Smooth muscle cell (in vitro differentiated cells): ENCODE results near the gene TPRG1. TPM values are rescaled to one million over a fixed set of nuclear protein-coding genes. Genes with fewer than 3 reads are reported as not detected.
A peak's percentile ranks its signal among the peaks of the same experiment; 100 is the strongest.

Source experiments
- DNase-seq: peaks from one replicate; lab custom pipeline; 2025; ENCODE audit not compliant: unreplicated experiment; lab: John Stamatoyannopoulos, UW
- H2AFZ ChIP-seq: fragments of 200-600 bp; sonication (generic); 2 replicates; pipeline ENCODE4 v1.6.0; 2016; ENCODE audit warnings: antibody characterized with exemption, low read depth, mild to moderate bottlenecking
- H3F3A ChIP-seq: fragments of 200-600 bp; sonication (generic); 2 replicates; pipeline ENCODE4 v1.6.0; 2017; ENCODE audit warnings: antibody characterized with exemption, low read depth
- H3K27ac ChIP-seq: fragments of 200-600 bp; sonication (generic); 2 replicates; pipeline ENCODE4 v1.5.1; 2016; ENCODE audit warnings: low read depth, mild to moderate bottlenecking
- H3K27me3 ChIP-seq: fragments of 200-600 bp; sonication (generic); 2 replicates; pipeline ENCODE4 v1.6.1; 2016; ENCODE audit warnings: low read depth, mild to moderate bottlenecking
- H3K36me3 ChIP-seq: fragments of 200-600 bp; sonication (generic); 2 replicates; pipeline ENCODE4 v1.5.1; 2016; ENCODE audit warnings: low read depth
- H3K4me1 ChIP-seq: fragments of 200-600 bp; sonication (generic); 2 replicates; pipeline ENCODE4 v1.5.1; 2016; ENCODE audit warnings: low read depth
- H3K4me2 ChIP-seq: fragments of 200-600 bp; sonication (generic); 2 replicates; pipeline ENCODE4 v1.6.0; 2016; ENCODE audit warnings: mild to moderate bottlenecking
- H3K4me3 ChIP-seq: fragments of 200-600 bp; sonication (generic); 2 replicates; pipeline ENCODE4 v1.5.1; 2016; ENCODE audit warnings: mild to moderate bottlenecking
- H3K79me2 ChIP-seq: fragments of 200-600 bp; sonication (generic); 2 replicates; pipeline ENCODE4 v1.6.0; 2016; ENCODE audit warnings: low read depth, mild to moderate bottlenecking
- H3K9ac ChIP-seq: fragments of 200-600 bp; sonication (generic); 2 replicates; pipeline ENCODE4 v1.6.0; 2016; ENCODE audit warnings: low read depth
- H3K9me3 ChIP-seq: fragments of 200-600 bp; sonication (generic); replicated peaks from 2 replicates; pipeline ENCODE4 v1.5.1; 2016; ENCODE audit warnings: low read depth
- H4K20me1 ChIP-seq: fragments of 200-600 bp; sonication (generic); 2 replicates; pipeline ENCODE4 v1.6.0; 2016; ENCODE audit warnings: low read depth
- WGBS: methylation state at CpG from one replicate; pipeline ENCODE4 v1.1.7; 2016; ENCODE audit warnings: low lambda C conversion rate; 5-methylcytosine and 5-hydroxymethylcytosine counted together
- polyA plus RNA-seq: library from polyadenylated mRNA; unstranded; fragments of >200 nt; fragmentation: Nextera tagmentation; extraction: Ambion mirVana; gene quantifications from 2 replicates; pipeline ENCODE4 v1.2.1, GENCODE V29; 2016
- total RNA-seq: library from RNA; depleted of rRNA; stranded (reverse); fragments of >200 nt; gene quantifications from 2 replicates; pipeline ENCODE4 v1.2.3, GENCODE V29; 2014
- TF ChIP-seq, protein P1 (sequence below): fragments of 200-600 bp; sonication (generic); IDR thresholded peaks from 2 replicates; pipeline ENCODE4 v1.5.1; 2017; ENCODE audit warnings: borderline replicate concordance, mild to moderate bottlenecking, antibody characterized with exemption; ENCODE audit not compliant: insufficient read depth, poor library complexity, severe bottlenecking

Gene TPRG1
- total and polyA plus RNA-seq, 2 experiments from 2014 or later: 0.65 to 3.2 TPM

GRCh38 chr3:189338366-189338765 is 166.6 kb downstream of the TPRG1 start:
- H3K9me3 ChIP-seq: no peaks in the 10 kb centered on the region
- DNase-seq: no peak
- no peaks in the 10 kb centered on the region for H3K4me1 ChIP-seq
- TF ChIP-seq, protein P1, sequence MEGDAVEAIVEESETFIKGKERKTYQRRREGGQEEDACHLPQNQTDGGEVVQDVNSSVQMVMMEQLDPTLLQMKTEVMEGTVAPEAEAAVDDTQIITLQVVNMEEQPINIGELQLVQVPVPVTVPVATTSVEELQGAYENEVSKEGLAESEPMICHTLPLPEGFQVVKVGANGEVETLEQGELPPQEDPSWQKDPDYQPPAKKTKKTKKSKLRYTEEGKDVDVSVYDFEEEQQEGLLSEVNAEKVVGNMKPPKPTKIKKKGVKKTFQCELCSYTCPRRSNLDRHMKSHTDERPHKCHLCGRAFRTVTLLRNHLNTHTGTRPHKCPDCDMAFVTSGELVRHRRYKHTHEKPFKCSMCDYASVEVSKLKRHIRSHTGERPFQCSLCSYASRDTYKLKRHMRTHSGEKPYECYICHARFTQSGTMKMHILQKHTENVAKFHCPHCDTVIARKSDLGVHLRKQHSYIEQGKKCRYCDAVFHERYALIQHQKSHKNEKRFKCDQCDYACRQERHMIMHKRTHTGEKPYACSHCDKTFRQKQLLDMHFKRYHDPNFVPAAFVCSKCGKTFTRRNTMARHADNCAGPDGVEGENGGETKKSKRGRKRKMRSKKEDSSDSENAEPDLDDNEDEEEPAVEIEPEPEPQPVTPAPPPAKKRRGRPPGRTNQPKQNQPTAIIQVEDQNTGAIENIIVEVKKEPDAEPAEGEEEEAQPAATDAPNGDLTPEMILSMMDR: no peak
- H2AFZ ChIP-seq: no peak overlapping the region
- no peaks in the 10 kb centered on the region for H3K36me3 ChIP-seq
- no peaks in the 10 kb centered on the region for H3K79me2 ChIP-seq
- H3K9ac ChIP-seq: no peak overlapping the region
- no peaks in the 10 kb centered on the region for H3K27me3 ChIP-seq
- no peak overlapping the region for H3K4me3 ChIP-seq
- no peak overlapping the region for H3K27ac ChIP-seq
- H3F3A ChIP-seq: peaks cover 6% of the 10 kb centered on the region
- H3K4me2 ChIP-seq: no peak overlapping the region
- no peaks in the 10 kb centered on the region for H4K20me1 ChIP-seq
- 85% methylated on average over 4 of the region's 4 CpGs for WGBS

- TF ChIP-seq, protein P1: no peak
- Histone ChIP-seq H3K4me1 (no peaks in the 10 kb centered on the region), H3K9ac (no peak overlapping the region), H3K27me3 (no peaks in the 10 kb centered on the region), H3K27ac (no peak overlapping the region), H3F3A (peaks cover 6% of the 10 kb centered on the region), H3K36me3 (no peaks in the 10 kb centered on the region), H3K4me3 (no peak overlapping the region), H3K9me3 (no peaks in the 10 kb centered on the region), H4K20me1 (no peaks in the 10 kb centered on the region), H3K79me2 (no peaks in the 10 kb centered on the region), H3K4me2 (no peak overlapping the region), H2AFZ (no peak overlapping the region)
- no peak for DNase-seq
- WGBS: 94% methylated on average over 5 of the region's 5 CpGs
Measured at GRCh38 chr3:189339996-189340395, 168.2 kb downstream of the TPRG1 start.

DNA sequence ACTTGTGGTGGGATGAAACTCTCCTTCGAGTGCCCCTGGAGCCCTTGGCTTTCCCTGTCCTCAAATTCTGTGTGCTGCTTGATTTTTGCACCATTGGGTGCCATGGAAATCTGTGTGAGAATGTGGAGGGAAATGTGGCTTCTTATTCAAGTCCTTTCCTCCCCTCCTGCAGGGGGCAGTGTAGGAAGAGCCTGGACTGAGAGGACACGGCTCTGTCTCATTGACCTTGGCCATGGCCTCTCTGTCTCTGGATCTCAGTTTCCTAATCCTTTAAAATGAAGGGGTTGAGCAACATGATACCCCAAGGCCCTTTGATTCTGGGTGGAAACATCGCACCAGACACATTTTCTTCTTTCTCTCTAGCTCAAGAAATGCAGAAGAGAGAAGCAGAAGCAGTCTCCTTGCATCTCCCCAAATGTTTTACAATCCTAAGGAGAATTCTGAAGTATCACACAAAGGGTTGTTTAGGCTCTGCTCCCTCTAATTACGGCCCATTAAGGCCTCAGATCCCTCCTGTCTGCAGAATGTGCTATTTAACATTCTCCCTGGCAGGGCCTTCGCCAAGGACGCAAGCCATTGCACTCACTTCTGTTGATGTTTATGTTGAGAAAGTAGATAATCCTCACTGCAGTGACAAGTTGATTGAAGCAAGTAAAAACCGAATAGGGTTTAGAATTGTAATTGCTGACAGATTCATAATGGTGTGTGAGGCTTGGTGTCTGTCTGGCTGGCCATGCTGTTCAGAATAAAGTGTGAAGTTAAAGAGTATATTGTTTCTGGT is 169.1 kb downstream of the TPRG1 start:
- Histone ChIP-seq H3K27ac (peak overlapping the region; percentile 3), H3K4me2 (peak overlapping the region; percentile 3), H2AFZ (peak overlapping the region; percentile 20), H3K9ac (no peak overlapping the region), H3K4me1 (no peaks in the 10 kb centered on the region), H3K4me3 (no peak overlapping the region), H3K36me3 (no peaks in the 10 kb centered on the region), H3K9me3 (no peaks in the 10 kb centered on the region), H3K27me3 (no peaks in the 10 kb centered on the region), H3K79me2 (no peaks in the 10 kb centered on the region), H3F3A (peaks cover 6% of the 10 kb centered on the region), H4K20me1 (no peaks in the 10 kb centered on the region)
- TF ChIP-seq, protein P1: peak; percentile 42
- 26% methylated on average over 7 of the region's 7 CpGs for WGBS
- no peak for DNase-seq

- no peaks in the 10 kb centered on the region for H4K20me1 ChIP-seq
- no peaks in the 10 kb centered on the region for H3K27me3 ChIP-seq
- H3K9ac ChIP-seq: no peak overlapping the region
- H3K36me3 ChIP-seq: no peaks in the 10 kb centered on the region
- H3K4me1 ChIP-seq: no peaks in the 10 kb centered on the region
- 71% methylated on average over 1 of the region's 1 CpG for WGBS
- no peak for DNase-seq
- H3K79me2 ChIP-seq: no peaks in the 10 kb centered on the region
- H3K4me3 ChIP-seq: no peak overlapping the region
- TF ChIP-seq, protein P1: no peak
- H3K9me3 ChIP-seq: no peaks in the 10 kb centered on the region
- peak overlapping the region; percentile 6 for H3K27ac ChIP-seq
- H3K4me2 ChIP-seq: no peak overlapping the region
- H3F3A ChIP-seq: peaks cover 6% of the 10 kb centered on the region
- H2AFZ ChIP-seq: no peak overlapping the region
Measured at GRCh38 chr3:189342811-189343210, 171.0 kb downstream of the TPRG1 start.
